ENCODE results near the gene TFIP11.
"Not testable (repeated sequence)": the region's sequence is repeated elsewhere in the genome, so short reads cannot be mapped to it uniquely, and the experiment has no call there.

The TFIP11 gene

GRCh38 chr22:26540119-26540518 is 27.8 kb upstream of the TFIP11 start:
- no peak for DNase-seq

- no peak for DNase-seq
These were observed 24.5 kb upstream of the TFIP11 start for GRCh38 chr22:26536762-26537134.

- no peak for DNase-seq
These were observed 23.9 kb upstream of the TFIP11 start for GRCh38 chr22:26536056-26536761.

- no peak for DNase-seq
These were observed 23.3 kb upstream of the TFIP11 start for GRCh38 chr22:26535603-26535908.

GRCh38 chr22:26534874-26535602 is 22.8 kb upstream of the TFIP11 start:
- DNase-seq = peak; percentile 28 to 41

GRCh38 chr22:26534171-26534855 is 22.0 kb upstream of the TFIP11 start:
- no peak for DNase-seq

- DNase-seq = no peak
These were observed 17.1 kb upstream of the TFIP11 start for GRCh38 chr22:26529345-26529744.

GRCh38 chr22:26528518-26528917 is 16.2 kb upstream of the TFIP11 start:
- DNase-seq = not testable (repeated sequence)

- no peak for DNase-seq
These were observed 15.5 kb upstream of the TFIP11 start for GRCh38 chr22:26527574-26528465.

GRCh38 chr22:26527167-26527566 is 14.9 kb upstream of the TFIP11 start:
- DNase-seq = no peak

- DNase-seq = no peak
These were observed 13.8 kb upstream of the TFIP11 start for GRCh38 chr22:26525946-26526564.

- DNase-seq = no peak
These were observed 12.6 kb upstream of the TFIP11 start for GRCh38 chr22:26524870-26525269.

- no peak for DNase-seq
These were observed 10.3 kb upstream of the TFIP11 start for GRCh38 chr22:26522592-26522991.

GRCh38 chr22:26522012-26522411 is 9.7 kb upstream of the TFIP11 start:
- DNase-seq = no peak

- DNase-seq = no peak
These were observed 5.2 kb upstream of the TFIP11 start for GRCh38 chr22:26517429-26517828.

GRCh38 chr22:26516503-26516902 is 4.2 kb upstream of the TFIP11 start:
- no peak for DNase-seq

GRCh38 chr22:26515931-26516330 is 3.7 kb upstream of the TFIP11 start:
- no peak for DNase-seq

GRCh38 chr22:26514419-26515161 is 2.3 kb upstream of the TFIP11 start:
- no peak for DNase-seq

- DNase-seq = no peak
These were observed 1.6 kb upstream of the TFIP11 start for GRCh38 chr22:26513838-26514237.

GRCh38 chr22:26508148-26508547 is 4.1 kb downstream of the TFIP11 start:
- DNase-seq = no peak

- DNase-seq = no peak
These were observed 8.5 kb downstream of the TFIP11 start for GRCh38 chr22:26503758-26504157.

Measured in Kasumi-1 (cell line).